ENCODE measurements around the gene FILIP1. TPM values are rescaled to one million over a fixed set of nuclear protein-coding genes. Genes with fewer than 3 reads are reported as not detected.

Gene FILIP1
- total and polyA plus RNA-seq, 2 of the 4 experiments (the other 2 are of a cell fraction), result under 0.01 to 0.03 TPM

GRCh38 chr6:75416443-75416842 lies 77.2 kb downstream of the FILIP1 start:
- H4K20me1 ChIP-seq (ENCODE audit: insufficient read depth, low read length), result no peaks in the 10 kb centered on the region
- no peak overlapping the region for H2AFZ ChIP-seq (replicated peaks; ENCODE audit: low read length, poor library complexity)
- in situ Hi-C loops (cut with MboI; ENCODE audit: low sequenced_read_pairs), result no loop called here
- H3K23ac ChIP-seq (ENCODE audit: low read depth, low read length), result no peak overlapping the region
- TF ChIP-seq RFX5 (IDR thresholded peaks at IDR 0.05; ENCODE audit: low read depth, low read length), result no peak
- TF ChIP-seq CTCF (conservative IDR thresholded peaks at IDR 0.05; ENCODE audit: low read depth, low read length), result no peak
- no peak for TF ChIP-seq CEBPB (IDR thresholded peaks at IDR 0.05; ENCODE audit: low read depth, low read length)
- TF ChIP-seq MAZ (IDR thresholded peaks at IDR 0.05; ENCODE audit: borderline replicate concordance, low read depth, low read length), result no peak
- no peak for TF ChIP-seq FOS (IDR thresholded peaks at IDR 0.05; ENCODE audit: low read depth, low read length)
- no peak for TF ChIP-seq SMC3 (IDR thresholded peaks at IDR 0.05; ENCODE audit: low read depth, low read length)
- TF ChIP-seq RAD21 (IDR thresholded peaks at IDR 0.05; ENCODE audit: low read length), result no peak
- TF ChIP-seq NFE2L2 (IDR thresholded peaks at IDR 0.05; ENCODE audit: low read depth, low read length), result no peak
- TF ChIP-seq MAFK (IDR thresholded peaks at IDR 0.05; ENCODE audit: low read depth, low read length), result no peak
- no peak for TF ChIP-seq CHD1 (IDR thresholded peaks at IDR 0.05; ENCODE audit: low read depth, low read length)
- TF ChIP-seq BHLHE40 (IDR thresholded peaks at IDR 0.05; ENCODE audit: low read depth, low read length), result no peak
- no peak for TF ChIP-seq MXI1 (IDR thresholded peaks at IDR 0.05; ENCODE audit: borderline replicate concordance, low read depth, low read length)
- no peak for TF ChIP-seq POLR2A (IDR thresholded peaks at IDR 0.05; ENCODE audit: low read depth, low read length)
- no peak for TF ChIP-seq USF2 (IDR thresholded peaks at IDR 0.05; ENCODE audit: low read depth, low read length)
- TF ChIP-seq RCOR1 (IDR thresholded peaks at IDR 0.05; ENCODE audit: insufficient replicate concordance, low read length), result no peak
- TF ChIP-seq ELK1 (IDR thresholded peaks at IDR 0.05; ENCODE audit: borderline replicate concordance, low read depth, low read length), result no peak
- H2BK15ac ChIP-seq (ENCODE audit: low read depth, low read length), result no peak overlapping the region
- no CpG with 5 or more reads among the region's 1 CpG for WGBS, 2 experiments (ENCODE audit: extremely low coverage in 2 of 2, insufficient read length in 1 of 2)
- no peak overlapping the region for H3K4ac ChIP-seq (ENCODE audit: low read depth, low read length)
- H2BK5ac ChIP-seq (ENCODE audit: low read depth, low read length, poor library complexity, severe bottlenecking), result no peak overlapping the region
- BruUV-seq (replicated peaks), result no TSS peak
- dilution Hi-C loops (cut with HindIII; ENCODE audit: low sequenced_read_pairs, unreplicated experiment), result no loop called here
- H3K4me1 ChIP-seq (ENCODE audit: control insufficient read depth, insufficient read depth, low read length), result peaks cover 7% of the 10 kb centered on the region; the same call in 1 of the 2 replicates
- no peak overlapping the region for H3K9ac ChIP-seq (ENCODE audit: low read depth, low read length)
- H3K56ac ChIP-seq (ENCODE audit: extremely low read depth, insufficient read depth, low read length), result no peak overlapping the region
- H4K5ac ChIP-seq (ENCODE audit: low read depth, low read length), result no peak overlapping the region
- H3K18ac ChIP-seq (ENCODE audit: low read depth, low read length), result no peak overlapping the region
- H4K91ac ChIP-seq (ENCODE audit: insufficient read depth, low read depth, low read length), result no peak overlapping the region
- H3K27ac ChIP-seq (ENCODE audit: insufficient read depth, low read length), result no peak overlapping the region
- DNase-seq (no peak), ATAC-seq (ENCODE audit: low read depth) (no peak)
- peaks cover 4% of the 10 kb centered on the region; the same call in 1 of the 2 replicates for H3K27me3 ChIP-seq (ENCODE audit: control insufficient read depth, insufficient read depth, low read length)
- CTCF ChIA-PET, result no interaction called here
- no peak overlapping the region for H2AK9ac ChIP-seq (replicated peaks; ENCODE audit: low read depth, low read length, poor library complexity)
- H2BK20ac ChIP-seq (ENCODE audit: low read depth, low read length), result no peak overlapping the region
- intact Hi-C loops (cut with micrococcal nuclease), result no loop called here
- no peak overlapping the region for H2BK120ac ChIP-seq (ENCODE audit: low read depth, low read length)
- H3K4me3 ChIP-seq (ENCODE audit: insufficient read depth, low read depth, low read length), result no peak overlapping the region
- no peak overlapping the region for H2AK5ac ChIP-seq (ENCODE audit: low read depth, low read length)
- no peak overlapping the region for H4K8ac ChIP-seq (ENCODE audit: low read depth in 2 of 2, low read length in 2 of 2)
- H3K79me1 ChIP-seq (ENCODE audit: low read depth in 1 of 2, low read length in 2 of 2), result no peaks in the 10 kb centered on the region
- no peak overlapping the region for H3K4me2 ChIP-seq (ENCODE audit: low read depth, low read length)
- no peak overlapping the region for H3K14ac ChIP-seq (replicated peaks; ENCODE audit: low read depth, low read length)
- H3K9me3 ChIP-seq (ENCODE audit: control insufficient read depth, insufficient read depth, low read length), result no peaks in the 10 kb centered on the region
- POLR2A ChIA-PET (ENCODE audit: unreplicated experiment), result no interaction called here
- no peaks in the 10 kb centered on the region for H3K36me3 ChIP-seq (ENCODE audit: control insufficient read depth, insufficient read depth, low read length)
- no peaks in the 10 kb centered on the region for H3K9me1 ChIP-seq (ENCODE audit: insufficient read depth, low read length)

Data from IMR-90 (cell line).